Measurements from ENCODE around the gene PTPN4. TPM values are rescaled to one million over a fixed set of nuclear protein-coding genes. Genes with fewer than 3 reads are reported as not detected.

Gene PTPN4
- total and polyA plus RNA-seq, 2 experiments from 2014 or later: 19.8 to 24.3 TPM

DNA sequence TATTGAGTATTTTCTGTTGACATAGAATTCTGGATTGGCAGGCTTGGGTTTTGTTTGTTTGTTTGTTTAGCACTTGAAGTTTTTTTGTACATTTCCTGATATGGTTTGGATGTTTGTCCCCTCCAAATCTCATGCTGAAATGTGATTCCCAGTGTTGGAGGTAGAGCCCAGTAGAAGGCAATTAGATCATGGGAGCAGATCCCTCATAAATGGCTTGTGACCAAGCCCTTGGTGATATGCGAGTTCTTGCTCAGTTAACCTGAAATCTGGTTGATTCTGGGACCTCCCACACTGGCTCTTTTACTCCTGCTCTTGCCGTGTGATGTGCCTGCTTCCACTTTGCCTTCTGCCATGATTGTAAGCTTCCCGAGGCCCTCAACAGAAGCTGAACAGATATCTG lies 98.0 kb downstream of the PTPN4 start:
- H3K4me2 ChIP-seq (ENCODE audit: unreplicated experiment): no peak overlapping the region
- H3K79me2 ChIP-seq (ENCODE audit: insufficient read depth): peaks cover 36% of the 10 kb centered on the region
- no peak overlapping the region for H3K27ac ChIP-seq
- WGBS, 2 experiments (ENCODE audit: low coverage in 1 of 2, low lambda C conversion rate in 2 of 2, missing lambda C conversion rate in 2 of 2): 67 to 76% methylated on average over 3 of the region's 3 CpGs
- no peak overlapping the region for H3K9ac ChIP-seq
- no peak overlapping the region for H2AFZ ChIP-seq
- no peaks in the 10 kb centered on the region; the same call in 1 of the 2 replicates for H4K20me1 ChIP-seq (ENCODE audit: insufficient read depth)
- H3K9me2 ChIP-seq (ENCODE audit: insufficient read depth): no peaks in the 10 kb centered on the region
- DNase-seq: no peak
- in situ Hi-C loops (cut with MboI): no loop called here
- no peaks in the 10 kb centered on the region for H3F3A ChIP-seq (ENCODE audit: insufficient read depth)
- no peaks in the 10 kb centered on the region for H3K27me3 ChIP-seq (replicated peaks; ENCODE audit: insufficient read depth)
- TF ChIP-seq EZH2phosphoT487 (IDR thresholded peaks at IDR 0.05; ENCODE audit: insufficient read depth, low read depth) (no peak), EZH2 (IDR thresholded peaks at IDR 0.05; ENCODE audit: insufficient read depth, poor library complexity, severe bottlenecking) (no peak)
- no peaks in the 10 kb centered on the region for H3K36me3 ChIP-seq (ENCODE audit: low read depth)
- H3K4me1 ChIP-seq (ENCODE audit: insufficient read depth): no peaks in the 10 kb centered on the region
- H3K9me3 ChIP-seq (ENCODE audit: low read depth): no peaks in the 10 kb centered on the region
- no peak overlapping the region for H3K4me3 ChIP-seq

GRCh38 chr2:119859528-119859927 lies 99.8 kb downstream of the PTPN4 start:
- Histone ChIP-seq H3K9ac (no peak overlapping the region), H3K4me2 (ENCODE audit: unreplicated experiment) (no peak overlapping the region), H3K36me3 (ENCODE audit: low read depth) (no peaks in the 10 kb centered on the region), H3K4me1 (ENCODE audit: insufficient read depth) (no peaks in the 10 kb centered on the region), H3K9me2 (ENCODE audit: insufficient read depth) (no peaks in the 10 kb centered on the region), H3K79me2 (ENCODE audit: insufficient read depth) (peaks cover 22% of the 10 kb centered on the region; the same call in 1 of the 2 replicates), H3K27ac (no peak overlapping the region), H3K9me3 (ENCODE audit: low read depth) (no peaks in the 10 kb centered on the region), H3K4me3 (no peak overlapping the region), H2AFZ (no peak overlapping the region), H3F3A (ENCODE audit: insufficient read depth) (no peaks in the 10 kb centered on the region), H3K27me3 (replicated peaks; ENCODE audit: insufficient read depth) (no peaks in the 10 kb centered on the region), H4K20me1 (ENCODE audit: insufficient read depth) (no peaks in the 10 kb centered on the region)
- no peak for DNase-seq
- in situ Hi-C loops (cut with MboI): no loop called here
- TF ChIP-seq EZH2 (IDR thresholded peaks at IDR 0.05; ENCODE audit: insufficient read depth, poor library complexity, severe bottlenecking) (no peak), EZH2phosphoT487 (IDR thresholded peaks at IDR 0.05; ENCODE audit: insufficient read depth, low read depth) (no peak)
- WGBS, 2 experiments (ENCODE audit: low coverage in 1 of 2, low lambda C conversion rate in 2 of 2, missing lambda C conversion rate in 2 of 2): 95 to 97% methylated on average over 4 of the region's 4 CpGs

- Histone ChIP-seq H3K4me3 (no peak overlapping the region), H3K79me2 (ENCODE audit: insufficient read depth) (peaks cover 21% of the 10 kb centered on the region; the same call in 1 of the 2 replicates), H3K27ac (no peak overlapping the region), H3K27me3 (replicated peaks; ENCODE audit: insufficient read depth) (no peaks in the 10 kb centered on the region), H4K20me1 (ENCODE audit: insufficient read depth) (no peaks in the 10 kb centered on the region), H3K9ac (no peak overlapping the region), H2AFZ (no peak overlapping the region), H3K4me1 (ENCODE audit: insufficient read depth) (no peaks in the 10 kb centered on the region), H3K9me2 (ENCODE audit: insufficient read depth) (no peaks in the 10 kb centered on the region), H3F3A (ENCODE audit: insufficient read depth) (no peaks in the 10 kb centered on the region), H3K36me3 (ENCODE audit: low read depth) (no peaks in the 10 kb centered on the region), H3K4me2 (ENCODE audit: unreplicated experiment) (no peak overlapping the region), H3K9me3 (ENCODE audit: low read depth) (no peaks in the 10 kb centered on the region)
- WGBS, 2 experiments (ENCODE audit: low coverage in 1 of 2, low lambda C conversion rate in 2 of 2, missing lambda C conversion rate in 2 of 2): 90% methylated on average over 7 of the region's 7 CpGs
- no peak for DNase-seq
- TF ChIP-seq EZH2 (IDR thresholded peaks at IDR 0.05; ENCODE audit: insufficient read depth, poor library complexity, severe bottlenecking): no peak
- TF ChIP-seq EZH2phosphoT487 (IDR thresholded peaks at IDR 0.05; ENCODE audit: insufficient read depth, low read depth): no peak
- in situ Hi-C loops (cut with MboI): no loop called here
Observed at GRCh38 chr2:119860924-119861323, 101.2 kb downstream of the PTPN4 start.

- Histone ChIP-seq H3K27ac (no peak overlapping the region), H2AFZ (no peak overlapping the region), H3K79me2 (ENCODE audit: insufficient read depth) (peaks cover 9% of the 10 kb centered on the region; the same call in 1 of the 2 replicates), H3K4me3 (no peak overlapping the region), H3K9me2 (ENCODE audit: insufficient read depth) (no peaks in the 10 kb centered on the region), H3K36me3 (ENCODE audit: low read depth) (no peaks in the 10 kb centered on the region), H4K20me1 (ENCODE audit: insufficient read depth) (0 out of 2 replicates have a peak, but pooled peaks cover 4% of the 10 kb centered on the region), H3K27me3 (replicated peaks; ENCODE audit: insufficient read depth) (no peaks in the 10 kb centered on the region), H3K9me3 (ENCODE audit: low read depth) (no peaks in the 10 kb centered on the region), H3F3A (ENCODE audit: insufficient read depth) (no peaks in the 10 kb centered on the region), H3K9ac (no peak overlapping the region), H3K4me1 (ENCODE audit: insufficient read depth) (no peaks in the 10 kb centered on the region), H3K4me2 (ENCODE audit: unreplicated experiment) (no peak overlapping the region)
- in situ Hi-C loops (cut with MboI): no loop called here
- 77 to 78% methylated on average over 3 of the region's 3 CpGs for WGBS, 2 experiments (ENCODE audit: low coverage in 1 of 2, low lambda C conversion rate in 2 of 2, missing lambda C conversion rate in 2 of 2)
- TF ChIP-seq EZH2phosphoT487 (IDR thresholded peaks at IDR 0.05; ENCODE audit: insufficient read depth, low read depth): no peak
- no peak for TF ChIP-seq EZH2 (IDR thresholded peaks at IDR 0.05; ENCODE audit: insufficient read depth, poor library complexity, severe bottlenecking)
- no peak for DNase-seq
Observed at GRCh38 chr2:119862127-119862889, 102.6 kb downstream of the PTPN4 start.
